Stimulated activated CD8-positive, alpha-beta memory T cell treated with anti-CD3 and anti-CD28 coated beads, Interleukin-4, amount 100 ng/mL, for 1 hour (primary cell): ENCODE measurements around the gene NRP2.

Experiments
- DNase-seq, 2 donors: peaks; one replicate each; pipeline ENCODE4 v3.0.0-alpha.2; 2020; ENCODE audit warnings: low read depth in 2 of 2, low spot score in 1 of 2

Gene NRP2

DNA sequence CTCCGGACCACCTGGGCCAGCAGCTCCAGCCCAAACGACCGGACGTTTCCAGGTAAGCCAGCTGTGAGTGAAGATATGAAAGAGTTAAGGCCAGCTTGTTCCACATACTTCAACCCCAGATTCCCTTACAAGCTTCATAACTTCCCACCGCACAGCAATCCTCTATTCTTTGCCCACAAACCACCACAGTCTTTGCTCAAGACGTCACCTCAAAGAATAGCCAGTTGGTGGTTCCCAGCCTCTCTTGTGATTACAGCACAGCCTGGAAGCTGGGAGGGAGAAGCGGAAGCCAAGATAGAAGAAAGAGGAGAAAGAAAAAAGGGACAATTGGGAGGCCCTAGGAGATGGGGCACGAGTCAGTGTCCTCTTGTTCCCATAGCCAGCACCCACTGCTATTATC, 70.6 kb downstream of the NRP2 start:
- no peak for DNase-seq

DNA sequence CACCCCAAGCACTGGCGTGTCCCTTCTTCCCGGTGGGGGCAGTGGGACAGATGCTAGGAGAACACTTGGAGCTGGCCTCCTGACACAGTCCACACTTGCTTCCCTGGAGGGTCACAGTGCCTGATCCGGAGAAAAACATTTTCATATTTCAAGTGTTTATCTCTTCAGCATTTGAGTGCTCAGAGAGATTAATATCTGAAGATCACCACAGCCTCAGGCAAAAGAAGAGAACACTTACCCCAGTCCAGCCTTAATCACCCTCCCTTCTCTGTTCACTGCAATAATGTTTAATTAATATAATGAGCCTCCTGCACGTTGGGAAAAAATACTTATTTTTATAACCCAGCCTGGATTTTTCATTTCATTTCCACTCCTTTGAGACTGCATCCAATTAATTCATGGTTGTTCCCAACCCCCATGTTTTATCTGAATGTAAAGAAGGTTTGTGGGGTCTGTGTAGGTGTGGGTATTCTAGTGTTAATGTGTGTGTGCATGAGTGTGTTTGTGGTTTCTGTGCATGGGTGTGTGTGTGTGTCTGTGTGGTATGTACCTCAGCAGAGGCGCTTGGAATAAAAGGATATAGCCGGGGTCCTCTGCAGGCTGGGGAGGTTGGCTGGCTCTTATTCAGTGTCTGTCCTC, 72.1 kb downstream of the NRP2 start:
- DNase-seq: no peak

GRCh38 chr2:205754924-205755321, 72.6 kb downstream of the NRP2 start:
- no peak for DNase-seq

GRCh38 chr2:205755923-205756322, 73.6 kb downstream of the NRP2 start:
- DNase-seq: no peak

GRCh38 chr2:205757271-205757670, 75.0 kb downstream of the NRP2 start:
- DNase-seq: no peak

GRCh38 chr2:205758051-205758450, 75.8 kb downstream of the NRP2 start:
- no peak for DNase-seq

GRCh38 chr2:205758500-205758899, 76.2 kb downstream of the NRP2 start:
- no peak for DNase-seq

DNA sequence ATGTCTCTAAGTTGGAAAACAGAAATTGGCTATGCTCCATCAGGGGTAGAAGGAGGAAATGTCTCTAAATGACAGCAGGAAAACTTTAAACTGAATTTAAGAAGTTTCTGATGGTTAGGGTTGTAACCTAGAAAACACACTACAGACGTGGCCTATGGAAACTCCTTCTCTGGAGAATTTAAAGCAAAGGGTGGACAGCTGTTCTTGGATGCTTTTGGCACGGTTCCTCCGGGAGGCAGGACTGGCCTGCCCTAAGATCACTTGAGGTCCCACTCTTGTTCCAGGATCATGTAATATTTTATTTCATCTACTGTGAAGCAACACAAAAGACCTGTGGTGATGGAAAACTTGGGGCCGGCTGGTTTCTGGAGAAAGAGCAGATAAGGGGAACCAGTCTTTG, 77.0 kb downstream of the NRP2 start:
- no peak for DNase-seq

DNA sequence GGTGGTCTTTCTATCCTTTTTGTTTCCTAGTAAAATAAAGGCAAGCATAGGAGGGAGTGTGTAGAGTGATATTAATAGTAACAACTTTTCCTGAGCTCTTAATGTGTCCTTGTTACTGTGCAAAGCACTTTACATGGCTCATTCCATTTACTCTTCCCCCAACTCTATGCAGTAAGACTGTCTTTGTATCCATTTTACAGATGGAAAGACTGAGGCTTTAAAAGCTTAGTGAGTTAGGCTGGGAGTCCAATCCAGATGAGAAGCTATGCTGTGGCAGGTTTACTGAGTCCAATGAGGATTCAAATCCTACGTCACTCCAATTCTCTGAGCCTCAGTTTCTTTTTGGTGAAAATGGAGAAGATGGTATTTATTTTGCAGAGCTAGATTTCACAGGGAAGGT, 77.4 kb downstream of the NRP2 start:
- DNase-seq: no peak

DNA sequence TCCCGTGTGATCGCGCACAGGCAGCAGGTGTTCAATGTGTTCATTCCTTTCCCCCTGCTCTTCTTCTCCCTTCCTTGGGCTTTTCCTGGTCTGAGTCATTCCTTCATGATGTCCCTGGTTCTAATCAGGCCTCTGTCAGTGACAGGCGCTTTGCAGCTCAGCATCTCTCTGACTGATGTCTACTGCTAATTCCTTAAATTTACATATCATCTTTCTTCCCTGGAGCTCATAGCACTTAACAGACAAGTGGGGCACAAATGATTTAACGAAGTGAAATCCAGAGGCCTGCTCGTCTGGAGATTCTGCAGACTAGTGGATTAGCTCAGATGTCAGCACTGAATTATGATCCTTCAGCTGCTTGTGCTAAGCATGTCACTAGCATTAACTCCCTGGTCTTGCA, 77.9 kb downstream of the NRP2 start:
- DNase-seq: no peak

DNA sequence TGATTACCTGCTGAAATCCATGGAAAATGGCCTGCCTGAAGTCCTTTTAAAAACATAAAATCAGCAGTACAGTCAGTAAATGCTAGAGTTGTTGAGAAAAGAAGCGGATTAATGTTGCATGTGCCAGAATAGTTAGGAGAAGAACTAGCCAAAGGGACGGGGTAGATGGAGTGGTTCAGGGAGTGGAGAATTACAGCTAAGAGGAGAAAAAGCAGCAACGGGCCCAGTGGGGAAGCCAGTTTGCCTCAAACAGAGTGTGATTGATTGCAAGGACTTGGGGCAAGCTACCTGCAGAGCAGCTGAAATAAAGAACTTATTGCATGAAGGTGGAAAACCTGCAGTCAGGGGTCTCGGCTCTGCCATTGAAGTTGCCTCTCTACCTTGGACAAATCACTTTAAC, 79.1 kb downstream of the NRP2 start:
- DNase-seq: no peak

DNA sequence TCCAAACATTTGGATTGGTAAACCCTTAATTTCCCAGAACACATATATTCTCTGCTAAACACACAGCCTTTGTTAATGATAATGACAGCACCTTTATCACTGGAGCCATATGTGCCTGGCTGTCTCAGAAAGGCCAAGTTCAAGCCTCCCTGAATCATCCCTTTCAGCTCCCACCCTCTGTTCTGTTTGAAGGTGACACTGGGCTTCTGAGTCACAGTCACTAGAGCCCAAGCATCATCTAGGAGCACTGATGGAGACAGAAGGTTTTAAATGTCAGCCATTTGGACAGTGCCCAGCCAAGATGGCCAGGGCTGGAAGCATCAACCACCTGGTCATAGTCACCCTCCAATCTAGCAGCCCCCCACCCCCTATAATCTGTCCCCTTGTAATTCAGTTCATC, 80.6 kb downstream of the NRP2 start:
- no peak for DNase-seq

GRCh38 chr2:205763708-205764211, 81.5 kb downstream of the NRP2 start:
- DNase-seq: no peak

GRCh38 chr2:205764270-205764746, 82.0 kb downstream of the NRP2 start:
- no peak for DNase-seq

GRCh38 chr2:205765151-205765550, 82.8 kb downstream of the NRP2 start:
- DNase-seq: no peak

DNA sequence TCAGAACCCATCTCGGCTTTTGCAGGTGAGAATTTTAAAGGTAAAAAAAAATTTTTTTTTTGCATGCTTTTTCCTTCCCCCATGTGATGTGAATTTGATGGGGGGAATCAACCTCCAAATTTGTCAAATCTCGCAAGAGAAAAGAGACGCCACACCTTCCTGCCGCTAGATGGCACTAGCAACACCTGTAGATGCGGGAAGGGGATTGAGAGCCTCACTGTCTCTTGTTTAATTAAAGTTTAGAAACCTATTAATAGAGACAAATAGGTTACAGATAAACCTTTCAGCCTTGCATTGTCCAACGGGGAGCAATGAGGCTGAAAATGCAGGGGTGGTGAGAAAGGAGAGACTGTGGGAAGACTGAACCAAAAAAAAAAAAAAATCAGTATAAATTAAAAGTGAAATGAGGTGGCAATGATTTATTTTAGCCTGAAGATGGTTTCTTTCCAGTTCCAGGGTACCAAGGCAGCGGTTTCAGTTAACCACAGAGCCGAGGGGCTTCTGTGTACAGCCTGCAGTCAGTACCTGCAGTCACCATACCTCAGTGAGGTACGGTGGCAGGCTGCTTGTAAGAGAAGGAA, 84.6 kb downstream of the NRP2 start:
- peak; percentile 6 to 10 for DNase-seq

GRCh38 chr2:205767617-205768016, 85.3 kb downstream of the NRP2 start:
- DNase-seq: no peak

DNA sequence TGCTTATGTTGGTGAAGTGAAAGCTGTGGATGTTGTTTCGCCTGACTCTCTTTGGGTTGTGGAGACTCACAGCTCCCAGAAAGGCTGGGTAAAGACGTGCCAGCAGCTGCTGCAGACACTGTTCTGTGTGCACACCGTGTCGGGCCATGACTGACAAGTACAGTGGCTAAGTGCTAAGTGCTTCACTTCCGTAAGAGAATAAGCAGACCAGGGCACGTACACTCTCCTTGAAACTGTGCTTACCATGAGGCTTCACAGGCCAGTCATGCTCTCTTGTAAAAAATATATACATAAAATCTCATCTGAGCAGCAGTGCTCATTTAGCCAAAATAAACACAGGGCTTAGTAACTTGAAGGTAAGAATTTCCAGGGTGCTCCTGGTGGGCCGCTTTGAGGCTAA, 86.0 kb downstream of the NRP2 start:
- DNase-seq: no peak

- no peak for DNase-seq
Measured at GRCh38 chr2:205768815-205769494, 86.7 kb downstream of the NRP2 start.

GRCh38 chr2:205769495-205769850, 87.2 kb downstream of the NRP2 start:
- DNase-seq: no peak

DNA sequence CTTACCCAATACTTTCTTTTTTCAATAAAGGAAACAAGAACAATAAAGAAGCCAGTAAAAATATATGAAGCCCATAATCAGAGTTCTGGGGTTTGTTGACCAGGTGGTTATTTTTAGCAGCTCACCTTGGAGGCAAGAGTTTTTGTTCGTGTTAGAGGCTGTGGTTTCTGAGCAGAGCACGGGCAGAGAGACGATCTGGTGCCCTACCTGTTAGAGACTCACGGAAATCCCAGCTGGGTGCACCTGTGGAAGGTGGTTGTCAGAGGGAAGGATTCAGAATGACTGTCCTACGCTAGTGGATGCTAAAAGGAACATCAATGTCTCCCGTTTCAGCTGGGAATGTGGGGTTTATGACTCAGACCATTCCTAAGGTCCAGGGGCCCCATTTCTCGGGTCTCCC, 87.6 kb downstream of the NRP2 start:
- DNase-seq: no peak

DNA sequence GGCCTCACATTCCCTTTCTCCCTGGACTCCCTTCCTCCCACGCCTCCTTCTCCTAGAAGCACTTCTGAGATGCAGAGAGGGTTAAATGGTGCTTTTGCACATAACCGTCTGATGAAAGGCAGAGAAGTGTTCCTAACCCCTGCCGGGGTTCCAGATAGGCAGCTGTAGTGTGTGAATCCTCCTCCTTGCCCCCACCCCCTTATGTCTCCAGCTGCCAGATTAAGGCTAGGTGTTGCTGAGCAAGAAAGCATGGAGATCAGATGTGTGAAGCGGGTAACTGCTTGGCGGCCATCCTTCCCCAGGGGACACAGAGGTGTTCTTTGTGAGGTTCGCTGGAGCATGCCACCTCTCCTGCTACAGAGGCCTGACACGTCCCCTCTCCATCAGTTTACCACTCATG, 88.3 kb downstream of the NRP2 start:
- DNase-seq: no peak

GRCh38 chr2:205771031-205771430, 88.7 kb downstream of the NRP2 start:
- no peak for DNase-seq
